Measurements from ENCODE around the gene SLC37A1.

DNA sequence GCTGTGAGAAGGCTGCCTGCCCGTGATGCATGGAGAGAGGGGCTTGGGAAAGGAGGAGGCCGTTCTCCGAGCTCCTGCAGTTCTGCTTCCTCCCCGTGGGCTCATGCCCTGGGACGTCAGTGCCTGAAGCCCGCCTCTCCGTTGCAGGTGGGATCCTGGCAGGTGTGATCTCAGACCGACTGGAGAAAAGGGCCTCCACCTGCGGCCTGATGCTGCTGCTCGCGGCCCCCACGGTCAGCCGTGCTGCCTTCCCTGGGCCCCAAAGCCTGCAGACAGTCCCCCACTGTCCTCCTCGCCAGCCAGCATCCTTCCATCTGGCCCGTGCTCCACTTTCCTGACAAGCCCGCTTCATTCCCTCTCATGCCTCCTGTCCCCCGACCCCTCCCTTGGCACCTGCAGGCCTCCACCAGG, 50.9 kb downstream of the SLC37A1 start:
- TF ChIP-seq, protein P1, sequence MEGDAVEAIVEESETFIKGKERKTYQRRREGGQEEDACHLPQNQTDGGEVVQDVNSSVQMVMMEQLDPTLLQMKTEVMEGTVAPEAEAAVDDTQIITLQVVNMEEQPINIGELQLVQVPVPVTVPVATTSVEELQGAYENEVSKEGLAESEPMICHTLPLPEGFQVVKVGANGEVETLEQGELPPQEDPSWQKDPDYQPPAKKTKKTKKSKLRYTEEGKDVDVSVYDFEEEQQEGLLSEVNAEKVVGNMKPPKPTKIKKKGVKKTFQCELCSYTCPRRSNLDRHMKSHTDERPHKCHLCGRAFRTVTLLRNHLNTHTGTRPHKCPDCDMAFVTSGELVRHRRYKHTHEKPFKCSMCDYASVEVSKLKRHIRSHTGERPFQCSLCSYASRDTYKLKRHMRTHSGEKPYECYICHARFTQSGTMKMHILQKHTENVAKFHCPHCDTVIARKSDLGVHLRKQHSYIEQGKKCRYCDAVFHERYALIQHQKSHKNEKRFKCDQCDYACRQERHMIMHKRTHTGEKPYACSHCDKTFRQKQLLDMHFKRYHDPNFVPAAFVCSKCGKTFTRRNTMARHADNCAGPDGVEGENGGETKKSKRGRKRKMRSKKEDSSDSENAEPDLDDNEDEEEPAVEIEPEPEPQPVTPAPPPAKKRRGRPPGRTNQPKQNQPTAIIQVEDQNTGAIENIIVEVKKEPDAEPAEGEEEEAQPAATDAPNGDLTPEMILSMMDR (conservative IDR thresholded peaks at IDR 0.05; ENCODE audit: low read length): no peak
- no peak for TF ChIP-seq EZH2phosphoT487 (IDR thresholded peaks at IDR 0.05; ENCODE audit: borderline replicate concordance)

Data from Loucy (cell line).